Measurements from ENCODE around the gene EXOC3.

Gene EXOC3

DNA sequence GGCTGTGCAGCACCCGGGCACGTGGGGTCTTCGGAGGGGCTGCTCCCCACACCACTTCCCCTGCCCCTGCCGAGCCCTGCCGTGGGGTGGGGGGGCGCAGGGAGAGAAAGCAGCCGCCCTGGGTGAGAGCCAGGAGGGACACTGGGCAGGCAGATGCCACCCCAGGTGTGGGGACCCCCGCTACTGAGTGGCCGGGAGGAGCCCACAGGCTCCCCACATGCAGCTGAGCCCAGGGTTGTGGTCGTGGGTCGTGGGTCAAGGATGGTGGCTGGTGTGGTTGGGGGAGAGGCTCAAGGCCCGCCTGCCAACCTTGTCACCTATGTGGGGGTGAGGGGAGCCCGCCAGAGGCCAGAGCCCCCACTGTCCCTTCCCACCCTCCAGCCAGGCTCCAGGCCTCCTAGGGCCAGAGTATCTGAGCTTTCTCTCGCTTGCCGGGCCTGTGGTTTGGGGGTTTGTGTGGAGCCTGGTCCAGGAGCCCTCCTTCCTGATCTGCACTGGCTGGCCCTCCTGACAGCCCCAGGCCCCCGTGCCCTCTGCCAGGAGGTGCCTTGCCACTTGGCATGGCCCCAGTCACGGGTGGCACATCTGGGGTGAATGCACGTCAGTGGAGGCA lies 35.5 kb downstream of the EXOC3 start:
- H3K27ac ChIP-seq (replicated peaks): no peak overlapping the region
- DNase-seq (ENCODE audit: low read depth in 1 of 2, low spot score in 1 of 2): no peak
- peaks cover 64% of the 10 kb centered on the region for H3K27me3 ChIP-seq (ENCODE audit: insufficient read depth, poor library complexity, severe bottlenecking)
- no peak for TF ChIP-seq SPI1 (IDR thresholded peaks at IDR 0.05; ENCODE audit: borderline replicate concordance, low read depth)
- TF ChIP-seq, protein P1, sequence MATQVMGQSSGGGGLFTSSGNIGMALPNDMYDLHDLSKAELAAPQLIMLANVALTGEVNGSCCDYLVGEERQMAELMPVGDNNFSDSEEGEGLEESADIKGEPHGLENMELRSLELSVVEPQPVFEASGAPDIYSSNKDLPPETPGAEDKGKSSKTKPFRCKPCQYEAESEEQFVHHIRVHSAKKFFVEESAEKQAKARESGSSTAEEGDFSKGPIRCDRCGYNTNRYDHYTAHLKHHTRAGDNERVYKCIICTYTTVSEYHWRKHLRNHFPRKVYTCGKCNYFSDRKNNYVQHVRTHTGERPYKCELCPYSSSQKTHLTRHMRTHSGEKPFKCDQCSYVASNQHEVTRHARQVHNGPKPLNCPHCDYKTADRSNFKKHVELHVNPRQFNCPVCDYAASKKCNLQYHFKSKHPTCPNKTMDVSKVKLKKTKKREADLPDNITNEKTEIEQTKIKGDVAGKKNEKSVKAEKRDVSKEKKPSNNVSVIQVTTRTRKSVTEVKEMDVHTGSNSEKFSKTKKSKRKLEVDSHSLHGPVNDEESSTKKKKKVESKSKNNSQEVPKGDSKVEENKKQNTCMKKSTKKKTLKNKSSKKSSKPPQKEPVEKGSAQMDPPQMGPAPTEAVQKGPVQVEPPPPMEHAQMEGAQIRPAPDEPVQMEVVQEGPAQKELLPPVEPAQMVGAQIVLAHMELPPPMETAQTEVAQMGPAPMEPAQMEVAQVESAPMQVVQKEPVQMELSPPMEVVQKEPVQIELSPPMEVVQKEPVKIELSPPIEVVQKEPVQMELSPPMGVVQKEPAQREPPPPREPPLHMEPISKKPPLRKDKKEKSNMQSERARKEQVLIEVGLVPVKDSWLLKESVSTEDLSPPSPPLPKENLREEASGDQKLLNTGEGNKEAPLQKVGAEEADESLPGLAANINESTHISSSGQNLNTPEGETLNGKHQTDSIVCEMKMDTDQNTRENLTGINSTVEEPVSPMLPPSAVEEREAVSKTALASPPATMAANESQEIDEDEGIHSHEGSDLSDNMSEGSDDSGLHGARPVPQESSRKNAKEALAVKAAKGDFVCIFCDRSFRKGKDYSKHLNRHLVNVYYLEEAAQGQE (IDR thresholded peaks at IDR 0.05; ENCODE audit: insufficient replicate concordance, low read depth): no peak
- no peak overlapping the region for H3K4me3 ChIP-seq (replicated peaks; ENCODE audit: insufficient read depth, low read length)

DNA sequence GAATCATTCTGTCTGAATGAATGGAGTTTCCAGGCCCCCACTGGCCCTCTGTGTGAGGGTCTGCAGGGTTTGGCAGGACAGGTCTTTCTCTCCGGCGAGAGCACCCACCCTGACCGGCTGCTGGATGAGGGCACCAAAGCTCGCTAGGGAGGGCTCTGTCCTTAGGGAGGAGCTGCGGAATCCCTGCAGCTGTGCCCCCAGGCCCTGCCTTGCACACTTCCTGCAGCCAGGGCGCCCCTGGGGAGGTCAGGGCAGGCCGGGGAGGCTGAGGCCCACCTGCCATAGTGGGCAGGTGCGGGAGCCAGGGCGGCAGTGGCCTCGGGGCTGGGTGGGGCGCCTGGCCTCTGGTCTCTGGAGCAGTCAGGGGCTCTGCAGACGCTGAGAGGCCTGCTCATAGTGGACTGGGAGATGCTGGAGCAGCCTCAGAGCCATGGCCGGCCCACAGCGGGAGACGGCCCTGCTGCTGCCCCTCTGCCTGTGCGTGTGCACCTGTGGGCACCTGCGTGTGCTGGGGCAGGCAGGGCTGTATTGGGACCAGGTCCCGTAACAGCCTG lies 36.1 kb downstream of the EXOC3 start:
- Histone ChIP-seq H3K27ac (replicated peaks) (no peak overlapping the region), H3K27me3 (ENCODE audit: insufficient read depth, poor library complexity, severe bottlenecking) (peaks cover 63% of the 10 kb centered on the region), H3K4me3 (replicated peaks; ENCODE audit: insufficient read depth, low read length) (no peak overlapping the region)
- no peak for DNase-seq (ENCODE audit: low read depth in 1 of 2, low spot score in 1 of 2)
- TF ChIP-seq, protein P1 (IDR thresholded peaks at IDR 0.05; ENCODE audit: insufficient replicate concordance, low read depth): no peak
- TF ChIP-seq POLR2AphosphoS5 (IDR thresholded peaks at IDR 0.05; ENCODE audit: low read depth): no peak
- no peak for TF ChIP-seq SPI1 (IDR thresholded peaks at IDR 0.05; ENCODE audit: borderline replicate concordance, low read depth)
- TF ChIP-seq, protein P2, sequence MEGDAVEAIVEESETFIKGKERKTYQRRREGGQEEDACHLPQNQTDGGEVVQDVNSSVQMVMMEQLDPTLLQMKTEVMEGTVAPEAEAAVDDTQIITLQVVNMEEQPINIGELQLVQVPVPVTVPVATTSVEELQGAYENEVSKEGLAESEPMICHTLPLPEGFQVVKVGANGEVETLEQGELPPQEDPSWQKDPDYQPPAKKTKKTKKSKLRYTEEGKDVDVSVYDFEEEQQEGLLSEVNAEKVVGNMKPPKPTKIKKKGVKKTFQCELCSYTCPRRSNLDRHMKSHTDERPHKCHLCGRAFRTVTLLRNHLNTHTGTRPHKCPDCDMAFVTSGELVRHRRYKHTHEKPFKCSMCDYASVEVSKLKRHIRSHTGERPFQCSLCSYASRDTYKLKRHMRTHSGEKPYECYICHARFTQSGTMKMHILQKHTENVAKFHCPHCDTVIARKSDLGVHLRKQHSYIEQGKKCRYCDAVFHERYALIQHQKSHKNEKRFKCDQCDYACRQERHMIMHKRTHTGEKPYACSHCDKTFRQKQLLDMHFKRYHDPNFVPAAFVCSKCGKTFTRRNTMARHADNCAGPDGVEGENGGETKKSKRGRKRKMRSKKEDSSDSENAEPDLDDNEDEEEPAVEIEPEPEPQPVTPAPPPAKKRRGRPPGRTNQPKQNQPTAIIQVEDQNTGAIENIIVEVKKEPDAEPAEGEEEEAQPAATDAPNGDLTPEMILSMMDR (IDR thresholded peaks at IDR 0.05; ENCODE audit: insufficient read depth, low read length): no peak
- TF ChIP-seq GABPA (IDR thresholded peaks at IDR 0.05; ENCODE audit: low read depth): no peak

DNA sequence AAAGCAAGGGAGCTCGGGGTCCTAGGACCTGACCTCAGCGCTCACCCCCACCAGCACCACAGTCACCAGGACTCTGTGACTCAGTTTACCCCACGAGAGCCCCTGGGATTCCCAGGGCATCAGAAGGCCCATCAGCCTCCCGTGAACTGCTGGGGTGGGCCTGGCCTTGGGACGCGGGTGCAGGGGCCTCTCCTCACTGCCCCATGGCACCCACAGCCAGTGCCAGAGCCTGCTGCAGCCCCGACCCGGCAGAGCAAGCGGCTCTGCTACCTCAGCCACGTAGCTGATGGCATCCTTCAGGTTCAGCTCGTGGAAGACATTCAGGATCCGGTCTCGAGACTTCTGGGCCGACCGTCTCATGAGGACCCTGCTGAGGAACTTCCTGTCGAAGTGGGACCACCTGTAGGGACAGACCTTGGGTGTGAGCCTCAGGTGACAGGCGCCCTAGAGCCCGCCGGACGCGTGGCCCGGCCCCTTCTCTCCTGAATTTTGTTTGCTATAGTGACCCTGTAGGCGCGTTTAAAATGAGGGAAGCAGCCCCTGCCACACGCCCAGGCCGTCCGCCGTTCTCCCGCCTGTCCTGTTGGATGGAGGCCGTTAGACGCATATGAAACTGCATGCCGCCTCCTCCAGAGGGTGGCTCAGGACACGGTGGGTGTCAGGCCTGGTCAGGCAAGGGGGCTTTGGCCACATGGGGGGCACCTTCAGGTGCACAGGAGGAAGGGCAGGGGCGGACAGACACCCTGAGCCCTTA lies 36.8 kb downstream of the EXOC3 start:
- peaks cover 66% of the 10 kb centered on the region for H3K27me3 ChIP-seq (ENCODE audit: insufficient read depth, poor library complexity, severe bottlenecking)
- no peak overlapping the region for H3K4me3 ChIP-seq (replicated peaks; ENCODE audit: insufficient read depth, low read length)
- no peak overlapping the region for H3K27ac ChIP-seq (replicated peaks)
- no peak for TF ChIP-seq SPI1 (IDR thresholded peaks at IDR 0.05; ENCODE audit: borderline replicate concordance, low read depth)
- no peak for TF ChIP-seq POLR2AphosphoS5 (IDR thresholded peaks at IDR 0.05; ENCODE audit: low read depth)
- TF ChIP-seq, protein P1 (IDR thresholded peaks at IDR 0.05; ENCODE audit: insufficient replicate concordance, low read depth): no peak
- TF ChIP-seq, protein P2 (IDR thresholded peaks at IDR 0.05; ENCODE audit: insufficient read depth, low read length): no peak
- no peak for TF ChIP-seq GABPA (IDR thresholded peaks at IDR 0.05; ENCODE audit: low read depth)
- DNase-seq (ENCODE audit: low read depth in 1 of 2, low spot score in 1 of 2): no peak

Data from HL-60 (cell line).